ENCODE data around the gene PTGES.
A peak's percentile ranks its signal among the peaks of the same experiment; 100 is the strongest.
"Not testable (repeated sequence)": the region's sequence is repeated elsewhere in the genome, so short reads cannot be mapped to it uniquely, and the experiment has no call there.

The PTGES gene

GRCh38 chr9:129752900-129753729 is at the start of gene PTGES:
Gene PTGES, minus strand, starts transcription at chr9:129753042. Its CDS starts 30 bp downstream, at chr9:129753012.
- DNase-seq, result no peak

- no peak for DNase-seq
Observed at GRCh38 chr9:129801504-129801903, 48.7 kb upstream of the PTGES start.

- no peak for DNase-seq
Observed at GRCh38 chr9:129798973-129799372, 46.1 kb upstream of the PTGES start.

GRCh38 chr9:129796029-129796428 is 43.2 kb upstream of the PTGES start:
- not testable (repeated sequence) for DNase-seq

- DNase-seq, result no peak
Observed at GRCh38 chr9:129794549-129794948, 41.7 kb upstream of the PTGES start.

GRCh38 chr9:129786481-129786880 is 33.6 kb upstream of the PTGES start:
- DNase-seq, result no peak

- DNase-seq, result no peak
Observed at GRCh38 chr9:129785866-129786265, 33.0 kb upstream of the PTGES start.

GRCh38 chr9:129784970-129785369 is 32.1 kb upstream of the PTGES start:
- not testable (repeated sequence) for DNase-seq

GRCh38 chr9:129783516-129784361 is 30.9 kb upstream of the PTGES start:
- peak; percentile 66 for DNase-seq

GRCh38 chr9:129781981-129782380 is 29.1 kb upstream of the PTGES start:
- DNase-seq, result no peak

GRCh38 chr9:129781131-129781530 is 28.3 kb upstream of the PTGES start:
- DNase-seq, result no peak

GRCh38 chr9:129779560-129780190 is 26.8 kb upstream of the PTGES start:
- DNase-seq, result no peak

GRCh38 chr9:129778469-129778868 is 25.6 kb upstream of the PTGES start:
- no peak for DNase-seq

GRCh38 chr9:129777769-129778130 is 24.9 kb upstream of the PTGES start:
- DNase-seq, result no peak

- DNase-seq, result no peak
Observed at GRCh38 chr9:129776938-129777768, 24.3 kb upstream of the PTGES start.

- DNase-seq, result no peak
Observed at GRCh38 chr9:129776566-129776937, 23.7 kb upstream of the PTGES start.

GRCh38 chr9:129776096-129776495 is 23.3 kb upstream of the PTGES start:
- not testable (repeated sequence) for DNase-seq

GRCh38 chr9:129775448-129775798 is 22.6 kb upstream of the PTGES start:
- no peak for DNase-seq

- no peak for DNase-seq
Observed at GRCh38 chr9:129774791-129775447, 22.1 kb upstream of the PTGES start.

GRCh38 chr9:129773262-129774048 is 20.6 kb upstream of the PTGES start:
- no peak for DNase-seq

GRCh38 chr9:129770741-129771140 is 17.9 kb upstream of the PTGES start:
- DNase-seq, result no peak
